ENCODE measurements around the gene PNKP. TPM values are rescaled to one million over a fixed set of nuclear protein-coding genes. Genes with fewer than 3 reads are reported as not detected.

The PNKP gene
- total and polyA plus RNA-seq, 3 experiments from 2014 or later: 28.4 to 98.7 (median 91.6) TPM

DNA sequence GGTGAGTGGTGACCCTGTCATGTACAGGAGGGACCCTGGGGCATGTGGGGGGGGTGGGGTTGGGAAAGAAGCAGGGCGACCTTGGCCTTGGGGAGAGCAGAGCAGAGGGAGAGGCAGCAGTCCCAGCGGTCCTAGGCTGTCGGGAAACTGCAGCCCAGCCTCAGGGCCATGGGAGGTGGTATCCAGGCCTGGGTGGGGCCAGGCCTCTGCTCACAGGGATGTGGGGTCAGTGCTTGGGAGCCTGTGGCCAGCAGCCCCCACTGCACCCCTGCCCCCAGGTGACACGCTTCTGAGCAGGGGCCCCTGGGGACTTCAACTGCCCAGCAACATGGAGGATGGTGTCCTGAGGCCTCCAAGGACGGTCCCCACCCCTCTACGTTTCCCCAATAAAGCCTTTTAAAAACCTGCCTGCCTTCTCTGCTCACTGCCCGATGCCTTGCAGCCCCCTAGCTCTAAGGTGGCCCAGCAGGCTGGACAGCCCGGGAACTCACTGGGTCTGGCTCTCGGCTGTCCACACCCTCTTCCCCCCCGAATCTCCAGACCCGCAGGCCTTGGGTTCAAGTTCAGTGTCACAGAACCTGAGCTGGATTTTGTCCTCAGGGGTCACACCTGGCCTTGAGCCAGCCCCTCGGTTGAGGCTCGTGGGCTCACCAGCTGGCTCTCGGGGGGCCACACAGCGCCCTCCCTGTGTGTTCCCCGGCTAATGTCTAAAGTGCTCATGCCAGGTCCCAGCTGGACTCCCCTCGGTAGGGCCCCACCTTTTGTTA is 6.9 kb downstream of the PNKP start:
- Mint-ChIP-seq H3K9me3 (no peaks in the 10 kb centered on the region), H3K27me3 (no peaks in the 10 kb centered on the region), H3K27ac (peak overlapping the region in 1 of 8 donors; percentile 33), H3K4me1 (peaks cover 3 to 17% (median 16%) of the 10 kb centered on the region in 3 donors), H3K36me3 (peaks cover 0 to 69% (median 5%) of the 10 kb centered on the region in 3 donors), H3K4me3 (peak overlapping the region in 1 of 7 donors; percentile 69)
- CTCF ChIA-PET: no interaction called here
- H3K27me3 ChIP-seq (ENCODE audit: insufficient read depth, low read length, poor library complexity, severe bottlenecking): no peaks in the 10 kb centered on the region
- peaks cover 11% of the 10 kb centered on the region for H3K36me3 ChIP-seq (ENCODE audit: insufficient read depth, low read length)
- H3K4me1 ChIP-seq (ENCODE audit: insufficient read depth, low read length): peaks cover 5% of the 10 kb centered on the region
- POLR2A ChIA-PET: no interaction called here
- no peak overlapping the region for H3K27ac ChIP-seq (ENCODE audit: low read depth, low read length)
- no peak overlapping the region for H3K4me3 ChIP-seq (ENCODE audit: low read length)
- DNase-seq: no peak
- no peaks in the 10 kb centered on the region for H3K9me3 ChIP-seq (ENCODE audit: low read length)

GRCh38 chr19:49859682-49860335 is 7.6 kb downstream of the PNKP start:
- Mint-ChIP-seq H3K27ac (no peak overlapping the region), H3K27me3 (no peaks in the 10 kb centered on the region), H3K4me3 (no peak overlapping the region), H3K9me3 (no peaks in the 10 kb centered on the region), H3K4me1 (peaks cover 3 to 19% (median 12%) of the 10 kb centered on the region in 3 donors), H3K36me3 (peaks cover 0 to 73% (median 4%) of the 10 kb centered on the region in 3 donors)
- Histone ChIP-seq H3K9me3 (ENCODE audit: low read length) (no peaks in the 10 kb centered on the region), H3K36me3 (ENCODE audit: insufficient read depth, low read length) (peaks cover 11% of the 10 kb centered on the region), H3K27ac (ENCODE audit: low read depth, low read length) (no peak overlapping the region), H3K4me1 (ENCODE audit: insufficient read depth, low read length) (no peaks in the 10 kb centered on the region), H3K27me3 (ENCODE audit: insufficient read depth, low read length, poor library complexity, severe bottlenecking) (no peaks in the 10 kb centered on the region), H3K4me3 (ENCODE audit: low read length) (no peak overlapping the region)
- POLR2A ChIA-PET: interaction anchor here (0.9 to 2.0 kb wide), 2 partner anchors 9 to 10 kb away, joined by 4 read pairs; no protein-coding TSS in a partner anchor
- no peak for DNase-seq
- CTCF ChIA-PET: no interaction called here

- no peak overlapping the region for H3K27ac ChIP-seq (ENCODE audit: low read depth, low read length)
- ChIA-PET POLR2A (interaction anchor here (0.9 to 2.0 kb wide), 2 partner anchors 8 to 11 kb away, joined by 4 read pairs; no protein-coding TSS in a partner anchor), CTCF (no interaction called here)
- H3K9me3 ChIP-seq (ENCODE audit: low read length): no peaks in the 10 kb centered on the region
- no peaks in the 10 kb centered on the region for H3K36me3 ChIP-seq (ENCODE audit: insufficient read depth, low read length)
- DNase-seq: no peak
- peaks cover 6 to 14% (median 8%) of the 10 kb centered on the region in 3 donors for H3K4me1 Mint-ChIP-seq
- H3K27me3 ChIP-seq (ENCODE audit: insufficient read depth, low read length, poor library complexity, severe bottlenecking): no peaks in the 10 kb centered on the region
- no peaks in the 10 kb centered on the region for H3K27me3 Mint-ChIP-seq
- no peak overlapping the region for H3K27ac Mint-ChIP-seq
- H3K4me3 Mint-ChIP-seq: no peak overlapping the region
- H3K4me3 ChIP-seq (ENCODE audit: low read length): no peak overlapping the region
- H3K4me1 ChIP-seq (ENCODE audit: insufficient read depth, low read length): peaks cover under 1% of the 10 kb centered on the region
- peaks cover 0 to 60% (median 2%) of the 10 kb centered on the region in 3 donors for H3K36me3 Mint-ChIP-seq
- H3K9me3 Mint-ChIP-seq: no peaks in the 10 kb centered on the region
These were observed 9.0 kb downstream of the PNKP start for GRCh38 chr19:49858088-49858985.

- Histone ChIP-seq H3K4me3 (ENCODE audit: low read length) (no peak overlapping the region), H3K27ac (ENCODE audit: low read depth, low read length) (no peak overlapping the region), H3K4me1 (ENCODE audit: insufficient read depth, low read length) (peaks cover 6% of the 10 kb centered on the region), H3K9me3 (ENCODE audit: low read length) (no peaks in the 10 kb centered on the region), H3K27me3 (ENCODE audit: insufficient read depth, low read length, poor library complexity, severe bottlenecking) (no peaks in the 10 kb centered on the region), H3K36me3 (ENCODE audit: insufficient read depth, low read length) (no peaks in the 10 kb centered on the region)
- Mint-ChIP-seq H3K27me3 (no peaks in the 10 kb centered on the region), H3K4me3 (no peak overlapping the region), H3K4me1 (peaks cover 8 to 15% (median 9%) of the 10 kb centered on the region in 3 donors), H3K9me3 (no peaks in the 10 kb centered on the region), H3K27ac (no peak overlapping the region), H3K36me3 (peaks cover 0 to 57% (median 0%) of the 10 kb centered on the region in 3 donors)
- ChIA-PET POLR2A (no interaction called here), CTCF (no interaction called here)
- no peak for DNase-seq
These were observed 9.6 kb downstream of the PNKP start for GRCh38 chr19:49857838-49858087.

DNA sequence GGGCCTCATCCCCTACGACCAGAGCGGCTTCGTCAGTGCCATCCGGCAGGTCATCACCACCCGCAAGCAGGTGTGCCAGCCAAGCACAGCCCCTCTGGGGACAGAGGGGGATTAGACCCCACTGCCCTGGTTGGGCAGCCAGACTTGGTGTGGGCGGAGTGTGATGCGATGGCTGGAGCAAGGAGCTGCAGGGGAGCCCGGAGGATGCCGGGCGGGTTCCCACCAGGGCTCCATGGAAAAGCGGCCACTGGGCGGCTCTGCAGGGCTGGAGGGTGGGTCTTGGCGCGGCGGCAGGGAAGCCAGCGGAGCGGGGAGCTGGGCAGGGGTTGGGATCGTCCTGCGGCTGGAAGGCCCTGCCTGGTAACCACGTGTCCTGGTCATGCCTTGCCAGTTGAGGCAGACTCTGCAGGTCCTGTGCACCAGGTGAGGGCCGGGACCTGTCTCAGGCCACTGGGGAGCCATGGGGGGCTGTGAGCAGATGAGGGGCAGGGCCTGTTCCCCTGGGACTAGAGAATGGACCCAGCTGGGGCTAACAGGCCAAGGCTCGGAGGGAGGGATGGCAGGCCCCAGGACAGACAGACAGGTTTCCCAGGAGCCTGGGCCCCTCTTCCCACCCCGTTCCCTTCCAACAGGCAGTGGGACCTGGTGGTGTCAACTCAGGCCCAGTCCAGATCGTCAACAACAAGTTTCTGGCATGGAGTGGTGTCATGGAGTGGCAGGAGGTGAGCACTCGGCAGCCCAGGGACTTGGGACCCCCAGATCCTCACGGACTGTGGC is 10.1 kb downstream of the PNKP start:
- H3K9me3 ChIP-seq (ENCODE audit: low read length): no peaks in the 10 kb centered on the region
- DNase-seq: no peak
- H3K27ac ChIP-seq (ENCODE audit: low read depth, low read length): no peak overlapping the region
- Mint-ChIP-seq H3K27me3 (no peaks in the 10 kb centered on the region), H3K27ac (peak overlapping the region in 1 of 8 donors; percentile 24), H3K4me3 (no peak overlapping the region), H3K36me3 (peaks cover 0 to 60% (median 0%) of the 10 kb centered on the region in 3 donors), H3K4me1 (peaks cover 13 to 20% (median 14%) of the 10 kb centered on the region in 3 donors), H3K9me3 (no peaks in the 10 kb centered on the region)
- peaks cover 11% of the 10 kb centered on the region for H3K4me1 ChIP-seq (ENCODE audit: insufficient read depth, low read length)
- H3K27me3 ChIP-seq (ENCODE audit: insufficient read depth, low read length, poor library complexity, severe bottlenecking): no peaks in the 10 kb centered on the region
- no peaks in the 10 kb centered on the region for H3K36me3 ChIP-seq (ENCODE audit: insufficient read depth, low read length)
- no peak overlapping the region for H3K4me3 ChIP-seq (ENCODE audit: low read length)
- ChIA-PET CTCF (no interaction called here), POLR2A (no interaction called here)

DNA sequence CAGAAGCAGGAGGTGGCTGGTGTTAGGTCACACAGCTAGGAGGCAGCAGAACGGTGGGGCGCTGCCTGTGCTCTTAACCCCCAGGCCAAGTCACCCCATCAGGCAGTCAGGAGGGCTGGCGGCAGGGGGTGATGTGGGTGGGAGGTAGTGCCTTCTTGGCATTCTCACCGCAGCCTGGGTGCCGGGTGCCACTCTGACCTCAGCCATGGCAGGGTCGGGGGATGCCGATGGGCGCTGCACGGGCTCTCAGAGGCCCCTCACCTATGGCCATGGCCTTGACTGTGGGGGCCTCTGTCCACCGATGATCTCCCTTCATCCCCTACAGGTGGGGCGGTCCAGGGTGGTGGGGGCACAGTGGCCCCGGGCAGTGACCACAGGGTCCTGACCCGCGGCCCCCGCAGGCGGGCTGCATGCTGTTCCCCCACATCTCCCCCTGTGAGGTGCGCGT is 10.8 kb downstream of the PNKP start:
- ChIA-PET CTCF (no interaction called here), POLR2A (no interaction called here)
- H3K9me3 ChIP-seq (ENCODE audit: low read length): no peaks in the 10 kb centered on the region
- peaks cover 15% of the 10 kb centered on the region for H3K4me1 ChIP-seq (ENCODE audit: insufficient read depth, low read length)
- Mint-ChIP-seq H3K9me3 (no peaks in the 10 kb centered on the region), H3K4me3 (peak overlapping the region in 1 of 7 donors; percentile 52), H3K36me3 (peaks cover 0 to 58% (median 0%) of the 10 kb centered on the region in 3 donors), H3K4me1 (peaks cover 16 to 25% (median 19%) of the 10 kb centered on the region in 3 donors), H3K27me3 (peaks cover 0 to 2% of the 10 kb centered on the region in 2 donors), H3K27ac (no peak overlapping the region)
- DNase-seq: no peak
- H3K36me3 ChIP-seq (ENCODE audit: insufficient read depth, low read length): no peaks in the 10 kb centered on the region
- H3K4me3 ChIP-seq (ENCODE audit: low read length): no peak overlapping the region
- no peak overlapping the region for H3K27ac ChIP-seq (ENCODE audit: low read depth, low read length)
- no peaks in the 10 kb centered on the region for H3K27me3 ChIP-seq (ENCODE audit: insufficient read depth, low read length, poor library complexity, severe bottlenecking)

GRCh38 chr19:49855676-49856573 is 11.5 kb downstream of the PNKP start:
- Histone ChIP-seq H3K27ac (ENCODE audit: low read depth, low read length) (no peak overlapping the region), H3K9me3 (ENCODE audit: low read length) (no peaks in the 10 kb centered on the region), H3K4me3 (ENCODE audit: low read length) (no peak overlapping the region), H3K4me1 (ENCODE audit: insufficient read depth, low read length) (peaks cover 15% of the 10 kb centered on the region), H3K27me3 (ENCODE audit: insufficient read depth, low read length, poor library complexity, severe bottlenecking) (no peaks in the 10 kb centered on the region), H3K36me3 (ENCODE audit: insufficient read depth, low read length) (no peaks in the 10 kb centered on the region)
- POLR2A ChIA-PET: no interaction called here
- CTCF ChIA-PET: no interaction called here
- no peak for DNase-seq
- H3K9me3 Mint-ChIP-seq: no peaks in the 10 kb centered on the region
- H3K27ac Mint-ChIP-seq: peak overlapping the region in 2 of 8 donors; percentile 29 to 68
- peaks cover 0 to 2% of the 10 kb centered on the region in 2 donors for H3K27me3 Mint-ChIP-seq
- peaks cover 16 to 25% (median 19%) of the 10 kb centered on the region in 3 donors for H3K4me1 Mint-ChIP-seq
- H3K36me3 Mint-ChIP-seq: peaks cover 0 to 54% (median 0%) of the 10 kb centered on the region in 3 donors
- H3K4me3 Mint-ChIP-seq: peak overlapping the region in 2 of 7 donors; percentile 52 to 72
